HG03439 (cell line): Measurements from ENCODE around the gene MOB3C.

Experiments
- ATAC-seq: cut with Tn5 transposase; IDR thresholded peaks from one replicate; pipeline ENCODE4 v1.9.1; 2021; ENCODE audit warnings: mild to moderate bottlenecking, moderate library complexity; ENCODE audit not compliant: unreplicated experiment

Gene MOB3C

GRCh38 chr1:46580140-46580903, 36.3 kb downstream of the MOB3C start:
- ATAC-seq = no peak

GRCh38 chr1:46577671-46578070, 38.9 kb downstream of the MOB3C start:
- no peak for ATAC-seq

GRCh38 chr1:46576596-46576995, 40.0 kb downstream of the MOB3C start:
- ATAC-seq = no peak

- no peak for ATAC-seq
Observed at GRCh38 chr1:46575778-46576177, 40.8 kb downstream of the MOB3C start.

- no peak for ATAC-seq
Observed at GRCh38 chr1:46575300-46575699, 41.3 kb downstream of the MOB3C start.

GRCh38 chr1:46571691-46572225, 44.9 kb downstream of the MOB3C start:
- no peak for ATAC-seq

GRCh38 chr1:46569884-46570725, 46.5 kb downstream of the MOB3C start:
- no peak for ATAC-seq

GRCh38 chr1:46569116-46569515, 47.5 kb downstream of the MOB3C start:
- no peak for ATAC-seq

- ATAC-seq = no peak
Observed at GRCh38 chr1:46568461-46568891, 48.1 kb downstream of the MOB3C start.

- ATAC-seq = no peak
Observed at GRCh38 chr1:46563341-46563740, 53.3 kb downstream of the MOB3C start.

GRCh38 chr1:46562498-46562897, 54.1 kb downstream of the MOB3C start:
- no peak for ATAC-seq

- ATAC-seq = no peak
Observed at GRCh38 chr1:46558966-46559365, 57.6 kb downstream of the MOB3C start.

- ATAC-seq = no peak
Observed at GRCh38 chr1:46558141-46558963, 58.3 kb downstream of the MOB3C start.
